IMR-90 (cell line): ENCODE results near the gene PPP1R12C. TPM values are rescaled to one million over a fixed set of nuclear protein-coding genes. Genes with fewer than 3 reads are reported as not detected.

ENCODE experiments used
- ATAC-seq: fragments of 200-7000 bp; cut with Tn5 transposase; 2 replicates; pipeline ENCODE4 v1.9.1; 2020; ENCODE audit warnings: low read depth, mild to moderate bottlenecking, moderate library complexity
- BruUV-seq: library from RNA; stranded (reverse); fragments of 400-500 nt; replicated peaks from 2 replicates; lab custom pipeline; 2021; lab: Mats Ljungman, UMichigan
- CTCF ChIA-PET: fragments of 300-600 bp; formaldehyde crosslinking; extraction: SDS; loops from one replicate; lab custom pipeline; 2021; ENCODE audit warnings: antibody characterized with exemption; lab: Yijun Ruan, JAX
- POLR2A ChIA-PET: fragments of 300-600 bp; sonication (Branson Sonifier 250); formaldehyde crosslinking; loops from one replicate; lab custom pipeline; 2022; ENCODE audit warnings: antibody characterized with exemption; ENCODE audit not compliant: unreplicated experiment; lab: Charles Lee
- DNase-seq: peaks from one replicate; pipeline ENCODE4 v3.0.0; 2013
- H2AFZ ChIP-seq: replicated peaks from 2 replicates; pipeline ENCODE3; 2013; ENCODE audit warnings: low read length, mild to moderate bottlenecking; ENCODE audit not compliant: poor library complexity
- H2AK5ac ChIP-seq: 2 replicates; pipeline ENCODE4 v1.6.1; 2013; ENCODE audit warnings: low read depth, low read length, inconsistent platforms
- H2AK9ac ChIP-seq: replicated peaks from 2 replicates; pipeline ENCODE3; 2013; ENCODE audit warnings: mild to moderate bottlenecking, low read depth, low read length, moderate library complexity; ENCODE audit not compliant: poor library complexity
- H2BK120ac ChIP-seq: 2 replicates; pipeline ENCODE4 v1.6.1; 2013; ENCODE audit warnings: low read depth, low read length, inconsistent platforms
- H2BK15ac ChIP-seq: 3 replicates; pipeline ENCODE4 v1.6.1; 2013; ENCODE audit warnings: low read depth, low read length, inconsistent platforms
- H2BK20ac ChIP-seq: 2 replicates; pipeline ENCODE4 v1.6.1; 2013; ENCODE audit warnings: low read depth, mild to moderate bottlenecking, inconsistent platforms, low read length, moderate library complexity
- H2BK5ac ChIP-seq: 2 replicates; pipeline ENCODE4 v1.6.1; 2013; ENCODE audit warnings: mild to moderate bottlenecking, low read depth, low read length, inconsistent platforms; ENCODE audit not compliant: poor library complexity, severe bottlenecking
- H3K14ac ChIP-seq: replicated peaks from 2 replicates; pipeline ENCODE4 v1.6.1; 2013; ENCODE audit warnings: low read depth, low read length, inconsistent platforms
- H3K18ac ChIP-seq: 2 replicates; pipeline ENCODE4 v1.6.1; 2013; ENCODE audit warnings: low read depth, low read length, control low read depth
- H3K23ac ChIP-seq: 2 replicates; pipeline ENCODE4 v1.6.1; 2013; ENCODE audit warnings: low read depth, low read length, inconsistent platforms
- H3K27ac ChIP-seq: 2 replicates; pipeline ENCODE4 v1.5.1; 2013; ENCODE audit warnings: mild to moderate bottlenecking, control low read depth, low read length; ENCODE audit not compliant: insufficient read depth
- H3K27me3 ChIP-seq: 2 replicates; pipeline ENCODE4 v1.6.1; 2013; ENCODE audit warnings: low read length; ENCODE audit not compliant: control insufficient read depth, insufficient read depth
- H3K36me3 ChIP-seq: 2 replicates; pipeline ENCODE4 v1.6.1; 2013; ENCODE audit warnings: low read length, mixed read lengths; ENCODE audit not compliant: control insufficient read depth, insufficient read depth
- H3K4ac ChIP-seq: 2 replicates; pipeline ENCODE4 v1.6.1; 2013; ENCODE audit warnings: low read depth, low read length, inconsistent platforms
- H3K4me1 ChIP-seq: 2 replicates; pipeline ENCODE4 v1.6.1; 2013; ENCODE audit warnings: low read length, mixed read lengths; ENCODE audit not compliant: control insufficient read depth, insufficient read depth
- H3K4me2 ChIP-seq: 2 replicates; pipeline ENCODE4 v1.6.1; 2013; ENCODE audit warnings: low read depth, mild to moderate bottlenecking, control low read depth, low read length, moderate library complexity
- H3K4me3 ChIP-seq: 2 replicates; pipeline ENCODE4 v1.5.1; 2013; ENCODE audit warnings: low read depth, mild to moderate bottlenecking, control low read depth, low read length, moderate library complexity; ENCODE audit not compliant: insufficient read depth
- H3K56ac ChIP-seq: 2 replicates; pipeline ENCODE4 v1.6.1; 2013; ENCODE audit warnings: low read length, inconsistent platforms; ENCODE audit not compliant: insufficient read depth; ENCODE audit errors: extremely low read depth
- H3K79me1 ChIP-seq, 2 experiments: 2 replicates each; pipeline ENCODE4 v1.6.1; 2013; ENCODE audit warnings: low read length in 2 of 2, inconsistent platforms in 1 of 2, low read depth in 1 of 2
- H3K9ac ChIP-seq: 2 replicates; pipeline ENCODE4 v1.6.1; 2013; ENCODE audit warnings: low read depth, low read length, control low read depth
- H3K9me1 ChIP-seq: 2 replicates; pipeline ENCODE4 v1.6.1; 2013; ENCODE audit warnings: low read length, inconsistent platforms; ENCODE audit not compliant: insufficient read depth
- H3K9me3 ChIP-seq: 2 replicates; pipeline ENCODE4 v1.6.1; 2013; ENCODE audit warnings: low read length; ENCODE audit not compliant: control insufficient read depth, insufficient read depth
- H4K20me1 ChIP-seq: 2 replicates; pipeline ENCODE4 v1.6.1; 2013; ENCODE audit warnings: low read length, inconsistent platforms; ENCODE audit not compliant: insufficient read depth
- H4K5ac ChIP-seq: 2 replicates; pipeline ENCODE4 v1.6.1; 2013; ENCODE audit warnings: mild to moderate bottlenecking, low read depth, low read length, control low read depth
- H4K8ac ChIP-seq, 2 experiments: 2 replicates each; pipeline ENCODE4 v1.6.1; 2013; ENCODE audit warnings: low read depth in 2 of 2, low read length in 2 of 2, control low read depth in 1 of 2, inconsistent platforms in 1 of 2
- H4K91ac ChIP-seq: 2 replicates; pipeline ENCODE4 v1.6.1; 2013; ENCODE audit warnings: low read depth, low read length, inconsistent platforms; ENCODE audit not compliant: insufficient read depth
- CHD1 ChIP-seq: IDR thresholded peaks from 2 replicates; pipeline ENCODE4 v1.6.1; 2012; ENCODE audit warnings: low read depth, low read length, improper control_type of control experiment
- CTCF ChIP-seq: conservative IDR thresholded peaks from 2 replicates; pipeline ENCODE4 v1.5.1; 2012; ENCODE audit warnings: mild to moderate bottlenecking, low read depth, low read length, improper control_type of control experiment
- RCOR1 ChIP-seq: IDR thresholded peaks from 2 replicates; pipeline ENCODE4 v1.6.1; 2012; ENCODE audit warnings: mild to moderate bottlenecking, low read length, improper control_type of control experiment; ENCODE audit not compliant: insufficient replicate concordance
- WGBS, 2 experiments: methylation state at CpG; one replicate each; pipeline versions ENCODE4 v1.1.5 to v1.1.7; 2013; ENCODE audit warnings: missing lambda C conversion rate in 2 of 2; ENCODE audit not compliant: insufficient read length in 1 of 2; ENCODE audit errors: extremely low coverage in 2 of 2; 5-methylcytosine and 5-hydroxymethylcytosine counted together
- dilution Hi-C: fragments of 300-500 bp; cut with HindIII; formaldehyde crosslinking; loops from one replicate; pipeline ENCODE4 v1.14.3; 2018; ENCODE audit warnings: low sequenced_read_pairs; ENCODE audit not compliant: unreplicated experiment
- in situ Hi-C: fragments of 300-500 bp; cut with MboI; formaldehyde crosslinking; loops from 3 replicates; pipeline ENCODE4 v1.14.3; 2019; ENCODE audit warnings: low sequenced_read_pairs, inconsistent platforms, mixed read lengths
- intact Hi-C: fragments of 100-400 bp; cut with micrococcal nuclease; formaldehyde crosslinking; loops from 2 replicates; pipeline ENCODE4 v1.10.0; 2022
- polyA plus RNA-seq, 3 experiments: library from polyadenylated mRNA; depleted of rRNA; stranded (reverse); fragments of >200 nt; gene quantifications; 2 replicates each; pipeline ENCODE4 v1.2.3, GENCODE V29; 2012; ENCODE audit warnings: low replicate concordance in 1 of 3
- total RNA-seq: library from RNA; depleted of rRNA; stranded (reverse); fragments of >200 nt; gene quantifications from 2 replicates; pipeline ENCODE4 v1.2.3, GENCODE V29; 2012

Gene PPP1R12C
- total and polyA plus RNA-seq, 2 of the 4 experiments (the other 2 are of a cell fraction) = 21.5 to 81.4 TPM

GRCh38 chr19:55149078-55150003, 31.9 kb upstream of the PPP1R12C start, which contains the start of gene TNNT1:
TNNT1 (minus strand) TSS chr19:55149206; CDS start chr19:55147157, 2,049 bp downstream.
- H4K91ac ChIP-seq = no peak within 1 kb of the TSS
- ATAC-seq = peak; percentile 64
- ChIA-PET CTCF (interaction anchor here (0.6 kb wide), 1 partner anchor 15 kb away, joined by 6 read pairs; no protein-coding TSS in a partner anchor), POLR2A (no interaction called here)
- no peak within 1 kb of the TSS for H3K18ac ChIP-seq
- H2BK5ac ChIP-seq = no peak within 1 kb of the TSS
- H3K9ac ChIP-seq = no peak within 1 kb of the TSS
- no peak within 1 kb of the TSS for H3K56ac ChIP-seq
- H3K23ac ChIP-seq = no peak within 1 kb of the TSS
- no peaks in the 10 kb centered on the region for H3K9me3 ChIP-seq
- no peaks in the 10 kb centered on the region for H3K36me3 ChIP-seq
- dilution Hi-C loops = no loop called here
- TF ChIP-seq CHD1 (no peak), RCOR1 (no peak), CTCF (no peak)
- peaks cover 1% of the 10 kb centered on the region; the same call in 1 of the 2 replicates for H3K4me1 ChIP-seq
- 10% methylated on average over 2 of the region's 18 CpGs; no CpG with 5 or more reads in 1 of the 2 experiments for WGBS, 2 experiments
- no peaks in the 10 kb centered on the region for H3K79me1 ChIP-seq
- no peaks in the 10 kb centered on the region for H3K9me1 ChIP-seq
- no peak within 1 kb of the TSS for H2AK9ac ChIP-seq
- no peak within 1 kb of the TSS for H3K4me2 ChIP-seq
- no peak within 1 kb of the TSS for H2BK120ac ChIP-seq
- BruUV-seq = no TSS peak
- no peak within 1 kb of the TSS for H2AK5ac ChIP-seq
- H2AFZ ChIP-seq = no peak within 1 kb of the TSS
- in situ Hi-C loops = no loop called here
- H3K4me3 ChIP-seq = no peak within 1 kb of the TSS
- no peak within 1 kb of the TSS for H3K4ac ChIP-seq
- H4K8ac ChIP-seq = no peak within 1 kb of the TSS
- H3K27ac ChIP-seq = no peak within 1 kb of the TSS
- H4K20me1 ChIP-seq = no peaks in the 10 kb centered on the region
- H2BK20ac ChIP-seq = no peak within 1 kb of the TSS
- H3K14ac ChIP-seq = no peak within 1 kb of the TSS
- peaks cover 46% of the 10 kb centered on the region for H3K27me3 ChIP-seq
- intact Hi-C loops = loop anchor here (10.0 kb wide), 1 partner anchor 145 kb away; no protein-coding TSS in a partner anchor
- no peak within 1 kb of the TSS for H2BK15ac ChIP-seq
- no peak within 1 kb of the TSS for H4K5ac ChIP-seq
- DNase-seq = no peak
